ENCODE data around the gene SEC23B. TPM values are rescaled to one million over a fixed set of nuclear protein-coding genes. Genes with fewer than 3 reads are reported as not detected.
A peak's percentile ranks its signal among the peaks of the same experiment; 100 is the strongest.

The SEC23B gene
- total RNA-seq (2013; cell fraction: nucleolus; rRNA removed): 55.8 and 58.2 TPM in 2 replicates
- total RNA-seq (2014; rRNA removed): 86.9 and 96.4 TPM in 2 replicates
- 64.3 and 66.8 TPM in 2 replicates for total RNA-seq (2014; rRNA removed; fragmentation: Illumina TruSeq; extraction: Trizol)
- total RNA-seq (2021): 60.8 and 66.0 TPM in 2 replicates
- 53.9 TPM for polyA plus RNA-seq (2011; ENCODE audit: low read depth)
- polyA plus RNA-seq (2011; rRNA removed): 118 and 121 TPM in 2 replicates
- polyA plus RNA-seq (2011; cell fraction: cytosol; rRNA removed): 105 and 114 TPM in 2 replicates
- polyA plus RNA-seq (2011; cell fraction: nucleus; rRNA removed): 66.0 and 71.7 TPM in 2 replicates
- 62.1 and 85.4 TPM in 2 replicates for polyA plus RNA-seq (2012)
- polyA plus RNA-seq (2014; fragmentation: Illumina TruSeq; extraction: Trizol): 77.9 and 94.0 TPM in 2 replicates
- polyA plus RNA-seq (2014; fragmentation: Nextera tagmentation; extraction: Ambion mirVana): 10 to 100 TPM; 49.1 to 73.2 TPM
- polyA plus RNA-seq (2014; rRNA removed): 67.2 and 72.1 TPM in 2 replicates
- 10 to 100 TPM; 93.4 to 95.7 TPM for polyA plus RNA-seq (2016; fragmentation: Nextera tagmentation; extraction: Ambion mirVana)
- 135 and 150 TPM in 2 replicates for polyA minus RNA-seq (2011; rRNA and poly(A)+ RNA removed)
- 29.0 and 37.9 TPM in 2 replicates for polyA minus RNA-seq (2011; cell fraction: cytosol; rRNA and poly(A)+ RNA removed)
- 33.1 and 45.1 TPM in 2 replicates for polyA minus RNA-seq (2011; cell fraction: nucleus; rRNA and poly(A)+ RNA removed)
- percentile 88 among the genes with signal in this experiment for Bru-seq, nascent RNA
- percentile 92 among the genes with signal in this experiment for BruChase-seq, experiment 1, labeled RNA remaining after a 6-hour chase
- percentile 86 among the genes with signal in this experiment for BruChase-seq, experiment 2, labeled RNA remaining after a 2-hour chase
- long read RNA-seq, experiment 1, transcript SEC23B-204 (20 exons, 3,484 nt): minor isoform, 22 of 58 reads
- long read RNA-seq, experiment 1, transcript SEC23B-202 (20 exons, 3,464 nt): major isoform, 24 of 58 reads
- long read RNA-seq, experiment 1, partial matches to known transcripts: 6 of 58 reads
- long read RNA-seq, experiment 1, other reads (novel, unspliced or antisense): 6 of 58 reads
- long read RNA-seq, experiment 2, transcript SEC23B-204 (20 exons, 3,484 nt): minor isoform, 248 of 645 reads
- long read RNA-seq, experiment 2, transcript SEC23B-202 (20 exons, 3,464 nt): major isoform, 263 of 645 reads
- long read RNA-seq, experiment 2, partial matches to known transcripts: 66 of 645 reads
- long read RNA-seq, experiment 2, other reads (novel, unspliced or antisense): 68 of 645 reads

GRCh38 chr20:18507218-18508191 is at the start of gene SEC23B:
TSS of gene SEC23B (plus strand) at chr20:18507940. CDS start at chr20:18510836, 2,896 bp downstream.
- ChIA-PET RAD21 (ENCODE audit: unreplicated experiment) (interaction anchor here (1.0 to 3.3 kb wide), 9 partner anchors 10 to 564 kb away, joined by 4 to 67 read pairs (median 8); partner anchors contain the start of genes DZANK1, POLR3F, RBBP9 and SMIM26), POLR2A (interaction anchor here (0.6 to 5.2 kb wide), 17 partner anchors 8 to 502 kb away, joined by 3 to 96 read pairs (median 4); partner anchors contain the start of genes DZANK1, POLR3F, RBBP9 and ZNF133), SMC1A (ENCODE audit: uncharacterized antibody, unreplicated experiment) (interaction anchor here (0.8 to 5.6 kb wide), 12 partner anchors 10 to 1153 kb away, joined by 3 to 83 read pairs (median 4); partner anchors contain the start of genes DZANK1, POLR3F, RBBP9 and SMIM26), CTCF (interaction anchor here (0.7 to 4.6 kb wide), 7 partner anchors 10 to 95 kb away, joined by 3 to 46 read pairs (median 4); partner anchors contain the start of genes DZANK1, POLR3F and RBBP9)
- ATAC-seq: peak; percentile 96
- under 1% methylated on average over 69 of the region's 69 CpGs for WGBS (ENCODE audit: insufficient coverage, insufficient replicate concordance, low lambda C conversion rate, missing lambda C conversion rate)
- FAIRE-seq: peak; percentile 98
- in situ Hi-C loops (cut with MboI): loop anchor here (25.0 kb wide), 1 partner anchor 1505 kb away; the partner anchor contains the start of gene NAA20
- Histone ChIP-seq H3K9me3 (replicated peaks; ENCODE audit: control insufficient read depth, insufficient read depth, low read length) (no peaks in the 10 kb centered on the region), H3K27me3 (replicated peaks in 1 of 2; ENCODE audit: control insufficient read depth in 2 of 2, insufficient read depth in 2 of 2, low read length in 1 of 2) (no peaks in the 10 kb centered on the region), H3K4me2 (ENCODE audit: control insufficient read depth, insufficient read depth) (peak within 1 kb of the TSS; percentile 95), H3K79me2 (ENCODE audit: control insufficient read depth, insufficient read depth, low read length) (peaks cover 19% of the 10 kb centered on the region), H3K27ac (ENCODE audit: control insufficient read depth, insufficient read depth) (peak within 1 kb of the TSS; percentile 98), H4K20me1 (ENCODE audit: control insufficient read depth, insufficient read depth) (no peaks in the 10 kb centered on the region), H2AFZ (ENCODE audit: control insufficient read depth, low read depth, low read length) (peak within 1 kb of the TSS; percentile 92), H3K9ac (ENCODE audit: control insufficient read depth, insufficient read depth, low read length) (peak within 1 kb of the TSS; percentile 86), H3K4me1 (ENCODE audit: control insufficient read depth, insufficient read depth, low read length) (no peaks in the 10 kb centered on the region), H3K36me3 (ENCODE audit: control insufficient read depth in 2 of 2, insufficient read depth in 2 of 2, low read length in 1 of 2) (no peaks in the 10 kb centered on the region; a peak in 1 of 4 replicates), H3K4me3 (peak within 1 kb of the TSS; percentile 80)
- no TSS peak for BruUV-seq (replicated peaks)
- peak; percentile 96 for DNase-seq (ENCODE audit: low read depth, low spot score)
- intact Hi-C loops (cut with micrococcal nuclease; ENCODE audit: unreplicated experiment): loop anchor here (1.0 to 5.0 kb wide), 5 partner anchors 10 to 95 kb away; partner anchors contain the start of genes DTD1, DZANK1, POLR3F and RBBP9
- peak; percentile 91 for TF ChIP-seq POLR2A (IDR thresholded peaks at IDR 0.05; ENCODE audit: low read depth, low read length)
- TF ChIP-seq PAX5 (IDR thresholded peaks at IDR 0.05; ENCODE audit: borderline replicate concordance, low read depth, low read length): peak; percentile 40; the same call in 1 of the 2 replicates
- TF ChIP-seq SPI1 (IDR thresholded peaks at IDR 0.05; ENCODE audit: borderline replicate concordance, insufficient read depth, low read depth, low read length): peak; percentile 35; the same call in 1 of the 2 replicates
- no peak for TF ChIP-seq CEBPB (IDR thresholded peaks at IDR 0.05; ENCODE audit: borderline replicate concordance in 1 of 2, low read depth in 2 of 2, low read length in 2 of 2)
- no peak for TF ChIP-seq PRDM15 (CRISPR knock-in tag; IDR thresholded peaks at IDR 0.05)
- TF ChIP-seq RAD21 (IDR thresholded peaks at IDR 0.05; ENCODE audit: insufficient read depth, low read depth, low read length): no peak
- no peak for TF ChIP-seq ZNF274 (IDR thresholded peaks at IDR 0.05; ENCODE audit: insufficient read depth, insufficient read length)
- no peak for TF ChIP-seq CTCF (IDR thresholded peaks at IDR 0.05 in 2 of 3, conservative IDR thresholded peaks at IDR 0.05 in 1 of 3; ENCODE audit: control insufficient read depth in 2 of 3, extremely low read depth in 1 of 3, insufficient read depth in 1 of 3, low read depth in 3 of 3, low read length in 3 of 3)
- TF ChIP-seq RUNX3 (IDR thresholded peaks at IDR 0.05; ENCODE audit: low read length): peak; percentile 93
- TF ChIP-seq JUNB (IDR thresholded peaks at IDR 0.05): peak; percentile 27; the same call in 1 of the 2 replicates
